ENCODE results near the gene PRKCQ. TPM values are rescaled to one million over a fixed set of nuclear protein-coding genes. Genes with fewer than 3 reads are reported as not detected.

PRKCQ gene
- total RNA-seq, 1 donor, result not detected

DNA sequence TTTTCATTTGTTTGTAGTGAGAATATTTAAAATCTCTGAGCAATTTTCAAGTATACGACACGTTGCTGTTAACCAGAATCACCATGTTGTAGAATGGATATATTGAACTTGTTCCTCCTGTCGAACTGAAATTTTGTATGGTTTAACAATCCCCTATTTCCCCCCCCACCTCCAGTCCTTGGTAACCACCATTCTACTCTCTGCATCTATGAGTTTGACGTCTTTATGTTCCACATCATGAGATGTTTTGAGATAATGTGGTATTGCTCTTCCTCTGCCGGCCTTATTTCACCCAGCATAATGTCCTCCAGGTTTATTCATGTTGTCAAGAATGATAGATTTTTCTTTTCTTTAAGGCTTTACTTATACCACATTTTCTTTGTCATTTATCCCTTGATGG, 17.4 kb upstream of the PRKCQ start:
- no peak overlapping the region for H3K4me3 ChIP-seq (ENCODE audit: low read depth, low read length)
- DNase-seq (ENCODE audit: low read depth), result no peak
- TF ChIP-seq, protein P1, sequence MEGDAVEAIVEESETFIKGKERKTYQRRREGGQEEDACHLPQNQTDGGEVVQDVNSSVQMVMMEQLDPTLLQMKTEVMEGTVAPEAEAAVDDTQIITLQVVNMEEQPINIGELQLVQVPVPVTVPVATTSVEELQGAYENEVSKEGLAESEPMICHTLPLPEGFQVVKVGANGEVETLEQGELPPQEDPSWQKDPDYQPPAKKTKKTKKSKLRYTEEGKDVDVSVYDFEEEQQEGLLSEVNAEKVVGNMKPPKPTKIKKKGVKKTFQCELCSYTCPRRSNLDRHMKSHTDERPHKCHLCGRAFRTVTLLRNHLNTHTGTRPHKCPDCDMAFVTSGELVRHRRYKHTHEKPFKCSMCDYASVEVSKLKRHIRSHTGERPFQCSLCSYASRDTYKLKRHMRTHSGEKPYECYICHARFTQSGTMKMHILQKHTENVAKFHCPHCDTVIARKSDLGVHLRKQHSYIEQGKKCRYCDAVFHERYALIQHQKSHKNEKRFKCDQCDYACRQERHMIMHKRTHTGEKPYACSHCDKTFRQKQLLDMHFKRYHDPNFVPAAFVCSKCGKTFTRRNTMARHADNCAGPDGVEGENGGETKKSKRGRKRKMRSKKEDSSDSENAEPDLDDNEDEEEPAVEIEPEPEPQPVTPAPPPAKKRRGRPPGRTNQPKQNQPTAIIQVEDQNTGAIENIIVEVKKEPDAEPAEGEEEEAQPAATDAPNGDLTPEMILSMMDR (IDR thresholded peaks at IDR 0.05; ENCODE audit: insufficient read depth, low read length), result no peak

DNA sequence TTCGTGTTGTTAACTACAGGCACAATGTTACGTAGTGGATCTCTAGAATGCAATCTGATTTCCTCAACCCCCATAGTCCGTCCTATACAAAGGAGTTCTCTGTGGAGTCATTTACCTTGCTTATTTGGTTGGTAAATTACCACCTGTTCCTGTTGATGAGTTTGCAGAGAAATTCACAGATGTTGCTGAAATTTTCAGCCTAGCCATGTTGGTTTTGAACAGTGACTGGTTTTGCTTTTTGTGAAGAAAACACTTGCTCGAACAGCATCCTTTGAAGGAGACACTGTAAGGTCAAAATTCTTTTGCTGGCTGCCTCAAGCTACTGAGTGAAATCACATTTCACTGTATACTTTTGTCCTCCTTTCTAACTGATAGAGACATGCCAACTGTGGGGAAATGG, 15.4 kb upstream of the PRKCQ start:
- no peak overlapping the region for H3K4me3 ChIP-seq (ENCODE audit: low read depth, low read length)
- TF ChIP-seq, protein P1 (IDR thresholded peaks at IDR 0.05; ENCODE audit: insufficient read depth, low read length), result no peak
- DNase-seq (ENCODE audit: low read depth), result no peak

DNA sequence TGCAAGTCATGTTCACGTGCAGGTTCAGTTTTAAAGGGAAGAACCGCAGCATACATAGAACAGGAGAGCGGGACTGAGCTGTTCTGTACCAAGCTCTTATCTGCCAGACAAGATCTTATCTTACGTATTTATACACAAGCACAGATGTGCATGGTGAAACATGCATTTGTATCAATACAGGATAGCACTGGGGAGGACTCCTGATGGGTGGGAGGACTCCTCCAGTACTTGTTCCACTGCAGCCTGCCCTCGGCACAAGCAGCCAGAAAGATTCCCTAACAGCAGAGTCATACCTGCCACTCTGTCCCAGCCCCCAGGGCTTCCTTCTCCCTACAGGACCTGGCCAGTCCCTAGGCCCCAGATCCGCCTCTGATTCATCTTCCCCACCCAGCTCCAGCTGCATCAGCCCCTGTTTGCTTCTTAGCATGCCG, 13.2 kb upstream of the PRKCQ start:
- TF ChIP-seq, protein P1 (IDR thresholded peaks at IDR 0.05; ENCODE audit: insufficient read depth, low read length), result no peak
- DNase-seq (ENCODE audit: low read depth), result no peak
- H3K4me3 ChIP-seq (ENCODE audit: low read depth, low read length), result no peak overlapping the region

DNA sequence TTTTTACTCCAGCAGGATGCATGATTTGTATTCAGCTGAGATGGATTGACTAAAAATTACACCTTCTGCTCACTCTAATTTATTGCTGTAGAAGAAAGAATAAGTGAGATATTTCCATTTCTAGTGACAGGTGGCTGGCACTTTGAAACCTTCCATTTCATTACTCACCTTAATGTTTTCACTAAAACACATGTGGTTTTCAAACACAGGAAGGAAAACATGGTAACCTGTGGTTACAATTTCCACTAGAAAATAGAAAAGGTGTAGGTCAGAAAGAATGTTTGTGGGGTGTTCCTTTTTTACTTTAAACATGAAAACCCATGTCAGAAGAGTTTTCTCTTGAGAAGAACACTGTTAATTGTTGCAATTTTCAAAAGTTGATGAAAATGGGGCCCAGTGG, 12.0 kb upstream of the PRKCQ start:
- H3K4me3 ChIP-seq (ENCODE audit: low read depth, low read length), result no peak overlapping the region
- no peak for DNase-seq (ENCODE audit: low read depth)
- TF ChIP-seq, protein P1 (IDR thresholded peaks at IDR 0.05; ENCODE audit: insufficient read depth, low read length), result no peak

DNA sequence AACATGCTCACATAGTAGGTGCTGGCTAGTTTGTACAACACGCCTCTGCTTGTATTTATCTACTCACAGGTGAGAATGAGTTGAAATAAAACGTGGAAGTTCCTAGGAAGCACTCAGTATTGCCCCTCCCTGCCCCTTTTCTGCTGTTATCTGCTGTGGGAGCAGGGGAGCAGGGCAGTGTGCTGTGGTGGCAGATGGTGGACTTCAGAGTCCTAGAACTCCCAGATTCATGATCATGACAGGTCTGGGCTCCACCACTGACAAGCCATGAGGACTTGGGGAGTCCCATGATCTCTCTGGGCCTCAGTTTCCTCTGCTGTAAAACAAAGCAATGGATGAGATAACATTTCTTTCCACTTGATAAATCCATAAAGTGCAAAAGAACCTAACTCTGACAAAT, 11.6 kb upstream of the PRKCQ start:
- no peak overlapping the region for H3K4me3 ChIP-seq (ENCODE audit: low read depth, low read length)
- TF ChIP-seq, protein P1 (IDR thresholded peaks at IDR 0.05; ENCODE audit: insufficient read depth, low read length), result no peak
- DNase-seq (ENCODE audit: low read depth), result no peak

DNA sequence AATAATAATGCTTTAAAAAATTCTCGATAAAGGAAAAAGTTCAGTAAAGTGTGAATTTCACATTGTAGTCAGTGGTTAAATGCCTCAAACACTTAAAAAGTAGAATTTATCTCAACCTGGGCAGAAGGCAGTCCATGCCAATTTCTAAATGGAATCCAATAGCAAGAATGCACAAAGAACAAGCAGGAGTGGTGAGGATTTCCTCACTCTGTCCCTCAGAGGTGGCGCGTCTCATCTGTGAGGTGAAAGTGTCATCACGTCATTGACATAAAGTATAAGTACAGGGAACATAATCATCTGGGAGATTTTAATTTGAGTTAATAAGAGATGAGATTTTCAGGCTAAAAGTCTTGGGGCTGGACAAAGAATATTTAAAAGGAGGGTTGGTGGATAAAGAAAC, 10.0 kb upstream of the PRKCQ start:
- DNase-seq (ENCODE audit: low read depth), result no peak
- TF ChIP-seq, protein P1 (IDR thresholded peaks at IDR 0.05; ENCODE audit: insufficient read depth, low read length), result no peak
- no peak overlapping the region for H3K4me3 ChIP-seq (ENCODE audit: low read depth, low read length)

All from fibroblast of the aortic adventitia (primary cell).